HepG2 (cell line): ENCODE measurements around the gene TEX101. TPM values are rescaled to one million over a fixed set of nuclear protein-coding genes. Genes with fewer than 3 reads are reported as not detected.

ENCODE experiments used
- ATAC-seq: fragments of 200-7000 bp; cut with Tn5 transposase; 3 replicates; pipeline ENCODE4 v1.9.1; 2020; ENCODE audit warnings: mild to moderate bottlenecking, moderate library complexity
- BruUV-seq: library from RNA; stranded (reverse); fragments of 400-500 nt; replicated peaks from 2 replicates; lab custom pipeline; 2021; lab: Mats Ljungman, UMichigan
- CTCF ChIA-PET: fragments of 300-600 bp; formaldehyde crosslinking; extraction: SDS; loops from one replicate; lab custom pipeline; 2021; ENCODE audit warnings: low total read pairs, inconsistent platforms, low intra/inter-chr PET ratio; lab: Yijun Ruan, JAX
- POLR2A ChIA-PET: fragments of 350-600 bp; sonication (Branson Sonifier 250); formaldehyde crosslinking; loops from one replicate; lab custom pipeline; 2020; ENCODE audit warnings: antibody characterized with exemption, inconsistent platforms; lab: Yijun Ruan, JAX
- DNase-seq: peaks from one replicate; pipeline ENCODE4 v3.0.0-alpha.2; 2015; ENCODE audit warnings: low spot score
- FAIRE-seq: peaks from 3 replicates; lab custom pipeline; 2011; peaks lifted over from hg19 to GRCh38; lab: Jason Lieb, UNC
- H2AFZ ChIP-seq: one replicate; pipeline ENCODE4 v1.6.1; 2011; ENCODE audit warnings: low read length, inconsistent platforms
- H3K27ac ChIP-seq: fragments of 300-600 bp; 3 replicates; pipeline ENCODE4 v1.8.0; 2011; ENCODE audit warnings: mixed run types, mild to moderate bottlenecking, mixed read lengths, low read length, inconsistent platforms; ENCODE audit not compliant: insufficient read depth; ENCODE audit errors: extremely low read length
- H3K27me3 ChIP-seq, 2 experiments: fragments of 200-600 bp in 1 of 2; 2 replicates in 1 of 2; 3 replicates in 1 of 2; pipeline versions ENCODE4 v1.6.0 to v1.8.0; 2011; ENCODE audit warnings: low read length in 2 of 2, mild to moderate bottlenecking in 2 of 2, moderate library complexity in 2 of 2, inconsistent platforms in 1 of 2; ENCODE audit not compliant: insufficient read depth in 2 of 2, control insufficient read depth in 1 of 2
- H3K36me3 ChIP-seq, 2 experiments: fragments of 200-600 bp in 1 of 2; replicated peaks in 1 of 2; 2 replicates in 1 of 2; 3 replicates in 1 of 2; pipeline versions ENCODE4 v1.5.1 to v1.8.0; 2011; ENCODE audit warnings: low read length in 2 of 2, inconsistent platforms in 1 of 2; ENCODE audit not compliant: insufficient read depth in 2 of 2, control insufficient read depth in 1 of 2
- H3K4me1 ChIP-seq: 2 replicates; pipeline ENCODE4 v1.5.1; 2012; ENCODE audit warnings: low read length, inconsistent platforms; ENCODE audit not compliant: insufficient read depth
- H3K4me2 ChIP-seq: 2 replicates; pipeline ENCODE4 v1.6.0; 2011; ENCODE audit warnings: low read depth, low read length, inconsistent platforms
- H3K4me3 ChIP-seq, 3 experiments: fragments of 200-600 bp in 1 of 3; sonication (generic), shearing (Covaris generic) in 1 of 3; replicated peaks in 1 of 3; 2 replicates each; pipeline ENCODE4 v1.5.1; 2011 to 2016; ENCODE audit warnings: low read length in 3 of 3, inconsistent platforms in 2 of 3, low read depth in 2 of 3, mild to moderate bottlenecking in 2 of 3, control low read depth in 1 of 3, mixed read lengths in 1 of 3; ENCODE audit not compliant: insufficient read depth in 1 of 3
- H3K79me2 ChIP-seq: one replicate; pipeline ENCODE4 v1.6.1; 2011; ENCODE audit warnings: low read length, inconsistent platforms; ENCODE audit not compliant: insufficient read depth
- H3K9ac ChIP-seq: 2 replicates; pipeline ENCODE4 v1.6.0; 2011; ENCODE audit warnings: mild to moderate bottlenecking, low read depth, low read length, inconsistent platforms; ENCODE audit not compliant: insufficient read depth
- H3K9me3 ChIP-seq: 2 replicates; pipeline ENCODE4 v1.5.1; 2012; ENCODE audit warnings: mild to moderate bottlenecking, low read length
- H4K20me1 ChIP-seq: 2 replicates; pipeline ENCODE4 v1.6.0; 2011; ENCODE audit warnings: inconsistent platforms, mild to moderate bottlenecking, low read length, moderate library complexity; ENCODE audit not compliant: insufficient read depth
- CERS6 ChIP-seq: sonication (generic); formaldehyde crosslinking; IDR thresholded peaks from 2 replicates; pipeline ENCODE4 v1.5.0; 2020; ENCODE audit warnings: missing genetic modification reagents
- MAFF ChIP-seq: IDR thresholded peaks from 2 replicates; pipeline ENCODE4 v1.6.1; 2011; ENCODE audit warnings: low read depth, low read length, improper control_type of control experiment
- MAFK ChIP-seq, 2 experiments: IDR thresholded peaks in 1 of 2; conservative IDR thresholded peaks in 1 of 2; 2 replicates each; pipeline ENCODE4 v1.6.1; 2011; ENCODE audit warnings: improper control_type of control experiment in 2 of 2, low read length in 2 of 2
- MEIS2 ChIP-seq: sonication (generic); formaldehyde crosslinking; IDR thresholded peaks from 2 replicates; pipeline ENCODE4 v1.9.0; 2021; ENCODE audit warnings: mild to moderate bottlenecking, missing genetic modification reagents
- NFKBIZ ChIP-seq: IDR thresholded peaks from 2 replicates; pipeline ENCODE4 v1.6.1; 2018; ENCODE audit warnings: missing genetic modification reagents, missing compliant biosample characterization
- PAXIP1 ChIP-seq: sonication (generic); formaldehyde crosslinking; conservative IDR thresholded peaks from 2 replicates; pipeline ENCODE4 v1.4.0; 2020; ENCODE audit warnings: mild to moderate bottlenecking, missing genetic modification reagents, moderate library complexity
- SALL1 ChIP-seq: sonication (generic); formaldehyde crosslinking; IDR thresholded peaks from 2 replicates; pipeline ENCODE4 v1.8.0; 2022; ENCODE audit warnings: mild to moderate bottlenecking, missing genetic modification reagents
- ZBTB42 ChIP-seq: sonication (generic); formaldehyde crosslinking; IDR thresholded peaks from 2 replicates; pipeline ENCODE4 v1.5.0; 2020; ENCODE audit warnings: mild to moderate bottlenecking, missing genetic modification reagents
- ZNF232 ChIP-seq: sonication (generic); formaldehyde crosslinking; IDR thresholded peaks from 2 replicates; pipeline ENCODE4 v1.4.0; 2020; ENCODE audit warnings: missing genetic modification reagents, borderline replicate concordance
- WGBS: methylation state at CpG from one replicate; pipeline ENCODE4 v1.1.6; 2017; ENCODE audit warnings: low lambda C conversion rate; 5-methylcytosine and 5-hydroxymethylcytosine counted together
- in situ Hi-C: cut with HindIII; loops from 2 replicates; pipeline ENCODE4 v1.10.0; 2017; ENCODE audit warnings: low pct_unique_long_range_greater_than_20kb; ENCODE audit not compliant: extremely low pct_ligation_motif_present
- intact Hi-C: fragments of 100-400 bp; cut with micrococcal nuclease; formaldehyde crosslinking; loops from one replicate; pipeline ENCODE4 v1.10.0; 2022; ENCODE audit not compliant: unreplicated experiment
- polyA plus RNA-seq, 8 experiments: library from polyadenylated mRNA; depleted of rRNA in 3 of 8; stranded (reverse) in 7 of 8; unstranded in 1 of 8; fragments of >200 nt; fragmentation: Illumina TruSeq in 4 of 8; extraction: Trizol in 4 of 8; gene quantifications; 2 replicates each; pipeline versions ENCODE4 v1.2.1 to v1.2.3, GENCODE V29; 2011 to 2016; ENCODE audit warnings: low read depth in 4 of 8, missing spikeins in 1 of 8, mixed read lengths in 1 of 8; ENCODE audit not compliant: insufficient read depth in 1 of 8
- total RNA-seq, 5 experiments: library from RNA; depleted of rRNA; stranded (reverse); fragments of >200 nt; fragmentation: Illumina TruSeq; extraction: Trizol; gene quantifications; 2 replicates each; pipeline ENCODE4 v1.2.3, GENCODE V29; 2016; ENCODE audit warnings: low read depth in 1 of 5

TEX101 gene
- total and polyA plus RNA-seq, 2 of the 13 experiments (the other 11 are each of a cell fraction or from before 2014, with no cell fraction given) = not detected

- DNase-seq (no peak), ATAC-seq (no peak), FAIRE-seq (no peak)
- H3K27ac ChIP-seq = no peak overlapping the region
- WGBS = 52% methylated on average over 1 of the region's 2 CpGs
- H2AFZ ChIP-seq = no peak overlapping the region
- CTCF ChIA-PET = interaction anchor here (1.4 kb wide), 1 partner anchor 67 kb away, joined by 4 read pairs; no protein-coding TSS in a partner anchor
- intact Hi-C loops (no loop called here), in situ Hi-C loops (no loop called here)
- no peak overlapping the region for H3K4me2 ChIP-seq
- H3K4me1 ChIP-seq = peaks cover 13% of the 10 kb centered on the region; the same call in 1 of the 2 replicates
- H3K79me2 ChIP-seq = no peaks in the 10 kb centered on the region
- no peak overlapping the region for H3K4me3 ChIP-seq
- POLR2A ChIA-PET = no interaction called here
- H3K36me3 ChIP-seq = no peaks in the 10 kb centered on the region
- H3K27me3 ChIP-seq = no peaks in the 10 kb centered on the region
- no peak for TF ChIP-seq NFKBIZ (CRISPR knock-in tag)
- TF ChIP-seq ZNF232 (CRISPR knock-in tag) = no peak
- no peak for TF ChIP-seq CERS6 (CRISPR knock-in tag)
- no peak for TF ChIP-seq SALL1 (CRISPR knock-in tag)
- peak; percentile 77 for TF ChIP-seq MAFF
- no peak for TF ChIP-seq MEIS2 (CRISPR knock-in tag)
- TF ChIP-seq MAFK (conservative IDR thresholded peaks at IDR 0.05 in 1 of 2, IDR thresholded peaks at IDR 0.05 in 1 of 2; ENCODE audit: low read length in 2 of 2) = peak; percentile 72 to 91
- TF ChIP-seq PAXIP1 (CRISPR knock-in tag) = no peak
- TF ChIP-seq ZBTB42 (CRISPR knock-in tag) = no peak
- no peaks in the 10 kb centered on the region for H4K20me1 ChIP-seq
- H3K9ac ChIP-seq = no peak overlapping the region
- no TSS peak for BruUV-seq
- no peaks in the 10 kb centered on the region for H3K9me3 ChIP-seq
These were observed 35.9 kb downstream of the TEX101 start for GRCh38 chr19:43450545-43450997.
